NOMO-1 (cell line): Measurements from ENCODE around the gene CEP250.

Experiments used
- DNase-seq, 2 experiments: peaks; one replicate each; lab custom pipeline; 2025; ENCODE audit not compliant: unreplicated experiment in 2 of 2; lab: John Stamatoyannopoulos, UW

Gene CEP250

GRCh38 chr20:35558451-35558850 is 103.1 kb downstream of the CEP250 start:
- DNase-seq = no peak

GRCh38 chr20:35559042-35559693 is 103.8 kb downstream of the CEP250 start:
- no peak for DNase-seq

- DNase-seq = no peak
Observed at GRCh38 chr20:35560105-35560511, 104.7 kb downstream of the CEP250 start.

- no peak for DNase-seq
Observed at GRCh38 chr20:35560541-35560940, 105.1 kb downstream of the CEP250 start.

GRCh38 chr20:35561268-35561667 is 105.9 kb downstream of the CEP250 start:
- no peak for DNase-seq

- DNase-seq = no peak
Observed at GRCh38 chr20:35561671-35562070, 106.3 kb downstream of the CEP250 start.

GRCh38 chr20:35562541-35563110 is 107.2 kb downstream of the CEP250 start:
- DNase-seq = no peak

GRCh38 chr20:35563834-35564233 is 108.4 kb downstream of the CEP250 start:
- DNase-seq = no peak

- no peak for DNase-seq
Observed at GRCh38 chr20:35564905-35565304, 109.5 kb downstream of the CEP250 start.

- no peak for DNase-seq
Observed at GRCh38 chr20:35568645-35569044, 113.2 kb downstream of the CEP250 start.
